GM12878 (cell line): Measurements from ENCODE around the gene APH1B. TPM values are rescaled to one million over a fixed set of nuclear protein-coding genes. Genes with fewer than 3 reads are reported as not detected.

ENCODE experiments used
- ATAC-seq: fragments of 200-7000 bp; cut with Tn5 transposase; 3 replicates; pipeline ENCODE4 v1.9.1; 2020; ENCODE audit warnings: mild to moderate bottlenecking, moderate library complexity
- BruUV-seq: library from RNA; stranded (reverse); fragments of 400-500 nt; replicated peaks from 2 replicates; lab custom pipeline; 2021; lab: Mats Ljungman, UMichigan
- CTCF ChIA-PET: fragments of 300-600 bp; sonication (Branson Sonifier 250); formaldehyde crosslinking; extraction: SDS; loops from one replicate; lab custom pipeline; 2021; ENCODE audit warnings: inconsistent platforms; lab: Yijun Ruan, JAX
- POLR2A ChIA-PET: fragments of 350-600 bp; formaldehyde crosslinking; extraction: SDS; loops from one replicate; lab custom pipeline; 2021; ENCODE audit warnings: inconsistent platforms; lab: Charles Lee
- RAD21 ChIA-PET: fragments of 300-600 bp; sonication (Branson Sonifier 250); formaldehyde crosslinking; loops from one replicate; lab custom pipeline; 2023; ENCODE audit warnings: antibody characterized with exemption; ENCODE audit not compliant: unreplicated experiment; lab: Charles Lee
- SMC1A ChIA-PET: fragments of 300-600 bp; sonication (Branson Sonifier 250); formaldehyde crosslinking; loops from one replicate; lab custom pipeline; 2023; ENCODE audit not compliant: unreplicated experiment, uncharacterized antibody; lab: Charles Lee
- DNase-seq: peaks from one replicate; pipeline ENCODE4 v3.0.0-alpha.2; 2011; ENCODE audit warnings: low read depth, low spot score
- FAIRE-seq: peaks from 3 replicates; lab custom pipeline; 2011; peaks lifted over from hg19 to GRCh38; lab: Jason Lieb, UNC
- H2AFZ ChIP-seq: 2 replicates; pipeline ENCODE4 v1.6.0; 2011; ENCODE audit warnings: low read depth, low read length, control low read depth; ENCODE audit not compliant: control insufficient read depth
- H3K27ac ChIP-seq: 2 replicates; pipeline ENCODE4 v1.5.1; 2011; ENCODE audit warnings: control low read depth; ENCODE audit not compliant: control insufficient read depth, insufficient read depth
- H3K27me3 ChIP-seq, 2 experiments: replicated peaks in 1 of 2; 2 replicates each; pipeline versions ENCODE4 v1.6.0 to v1.6.1; 2011; ENCODE audit warnings: low read length in 1 of 2; ENCODE audit not compliant: control insufficient read depth in 2 of 2, insufficient read depth in 2 of 2
- H3K36me3 ChIP-seq, 2 experiments: 2 replicates each; pipeline ENCODE4 v1.5.1; 2011; ENCODE audit warnings: low read length in 1 of 2; ENCODE audit not compliant: control insufficient read depth in 2 of 2, insufficient read depth in 2 of 2
- H3K4me1 ChIP-seq: 2 replicates; pipeline ENCODE4 v1.6.1; 2011; ENCODE audit warnings: mild to moderate bottlenecking, low read length, moderate library complexity, mixed read lengths; ENCODE audit not compliant: control insufficient read depth, insufficient read depth
- H3K4me2 ChIP-seq: 2 replicates; pipeline ENCODE4 v1.6.0; 2011; ENCODE audit warnings: control low read depth; ENCODE audit not compliant: control insufficient read depth, insufficient read depth
- H3K4me3 ChIP-seq: fragments of 200-600 bp; sonication (generic); 2 replicates; pipeline ENCODE4 v1.5.1; 2016
- H3K79me2 ChIP-seq: 2 replicates; pipeline ENCODE4 v1.6.0; 2011; ENCODE audit warnings: low read length; ENCODE audit not compliant: control insufficient read depth, insufficient read depth
- H3K9ac ChIP-seq: 2 replicates; pipeline ENCODE4 v1.8.0; 2011; ENCODE audit warnings: low read length, control low read depth, mixed read lengths; ENCODE audit not compliant: control insufficient read depth, insufficient read depth
- H3K9me3 ChIP-seq: replicated peaks from 3 replicates; pipeline ENCODE4 v1.5.1; 2011; ENCODE audit warnings: mild to moderate bottlenecking, low read length; ENCODE audit not compliant: control insufficient read depth, insufficient read depth
- H4K20me1 ChIP-seq: 2 replicates; pipeline ENCODE4 v1.6.0; 2011; ENCODE audit not compliant: control insufficient read depth, insufficient read depth
- CREB1 ChIP-seq: IDR thresholded peaks from 2 replicates; pipeline ENCODE4 v1.6.1; 2012; ENCODE audit warnings: low read depth, mild to moderate bottlenecking, inconsistent platforms
- DPF2 ChIP-seq: fragments of 450-650 bp; IDR thresholded peaks from 2 replicates; pipeline ENCODE4 v1.6.1; 2017; ENCODE audit warnings: mild to moderate bottlenecking
- ESRRA ChIP-seq: IDR thresholded peaks from 2 replicates; pipeline ENCODE4 v1.6.1; 2012; ENCODE audit warnings: mild to moderate bottlenecking, low read length, improper control_type of control experiment
- IRF4 ChIP-seq: IDR thresholded peaks from 2 replicates; pipeline ENCODE4 v1.6.1; 2011; ENCODE audit warnings: low read depth, low read length
- KDM1A ChIP-seq: fragments of 200-600 bp; sonication (generic); IDR thresholded peaks from 2 replicates; pipeline ENCODE4 v1.6.1; 2016; ENCODE audit warnings: borderline replicate concordance
- MYC ChIP-seq: IDR thresholded peaks from 2 replicates; pipeline ENCODE4 v1.6.1; 2011; ENCODE audit warnings: mild to moderate bottlenecking, low read length, moderate library complexity, inconsistent platforms; ENCODE audit not compliant: insufficient read depth, insufficient replicate concordance, insufficient read length, severe bottlenecking
- SREBF2 ChIP-seq: IDR thresholded peaks from 2 replicates; pipeline ENCODE4 v1.6.1; 2012; ENCODE audit warnings: mild to moderate bottlenecking, low read length
- STAT3 ChIP-seq: IDR thresholded peaks from 2 replicates; pipeline ENCODE4 v1.6.1; 2011; ENCODE audit warnings: low read depth, low read length, improper control_type of control experiment
- YY1 ChIP-seq: IDR thresholded peaks from 2 replicates; pipeline ENCODE4 v1.6.1; 2011; ENCODE audit warnings: low read depth, mild to moderate bottlenecking, low read length
- ZNF384 ChIP-seq: IDR thresholded peaks from 2 replicates; pipeline ENCODE4 v1.6.1; 2012; ENCODE audit warnings: low read depth, mild to moderate bottlenecking, low read length, improper control_type of control experiment, borderline replicate concordance
- WGBS: methylation state at CpG from one replicate; pipeline ENCODE4 v1.1.6; 2016; ENCODE audit warnings: low lambda C conversion rate; ENCODE audit not compliant: insufficient replicate concordance, insufficient coverage; ENCODE audit errors: missing lambda C conversion rate; 5-methylcytosine and 5-hydroxymethylcytosine counted together
- in situ Hi-C: fragments of 300-500 bp; cut with MboI; formaldehyde crosslinking; loops from 9 replicates; pipeline ENCODE4 v1.14.3; 2018; ENCODE audit warnings: mixed read lengths
- intact Hi-C: fragments of 100-400 bp; cut with micrococcal nuclease; formaldehyde crosslinking; loops from one replicate; pipeline ENCODE4 v1.14.2; 2022; ENCODE audit not compliant: unreplicated experiment
- polyA plus RNA-seq, 11 experiments: library from polyadenylated mRNA; depleted of rRNA in 4 of 11; unstranded in 6 of 11; stranded (reverse) in 5 of 11; fragments of >200 nt; fragmentation: Nextera tagmentation in 4 of 11; fragmentation: Illumina TruSeq in 1 of 11; extraction: Ambion mirVana in 4 of 11; extraction: Trizol in 1 of 11; gene quantifications; 1 replicate in 1 of 11; 2 replicates in 10 of 11; pipeline versions ENCODE4 v1.2.1 to v1.2.3, GENCODE V29; 2011 to 2016; ENCODE audit warnings: inconsistent platforms in 2 of 11, missing spikeins in 2 of 11, low read depth in 1 of 11
- total RNA-seq, 4 experiments: library from RNA; depleted of rRNA in 3 of 4; stranded (reverse); fragments of >200 nt in 3 of 4; fragmentation: Illumina TruSeq in 1 of 4; extraction: Trizol in 1 of 4; gene quantifications; 2 replicates each; pipeline versions ENCODE4 v1.2.1 to v1.2.3, GENCODE V29; 2013 to 2021
- TF ChIP-seq, protein P1 (sequence below): fragments of 450-650 bp; IDR thresholded peaks from 2 replicates; pipeline ENCODE4 v1.6.1; 2017; ENCODE audit warnings: mild to moderate bottlenecking, low read depth, inconsistent platforms; ENCODE audit not compliant: poor library complexity, severe bottlenecking
- TF ChIP-seq, protein P2 (sequence below): fragments of 150-350 bp; IDR thresholded peaks from 2 replicates; pipeline ENCODE4 v1.6.1; 2016; ENCODE audit warnings: low read depth, low read length

The APH1B gene
- total and polyA plus RNA-seq, 10 of the 15 experiments (the other 5 are each of a cell fraction or from before 2014, with no cell fraction given) = 5.0 to 20.8 (median 11.1) TPM

DNA sequence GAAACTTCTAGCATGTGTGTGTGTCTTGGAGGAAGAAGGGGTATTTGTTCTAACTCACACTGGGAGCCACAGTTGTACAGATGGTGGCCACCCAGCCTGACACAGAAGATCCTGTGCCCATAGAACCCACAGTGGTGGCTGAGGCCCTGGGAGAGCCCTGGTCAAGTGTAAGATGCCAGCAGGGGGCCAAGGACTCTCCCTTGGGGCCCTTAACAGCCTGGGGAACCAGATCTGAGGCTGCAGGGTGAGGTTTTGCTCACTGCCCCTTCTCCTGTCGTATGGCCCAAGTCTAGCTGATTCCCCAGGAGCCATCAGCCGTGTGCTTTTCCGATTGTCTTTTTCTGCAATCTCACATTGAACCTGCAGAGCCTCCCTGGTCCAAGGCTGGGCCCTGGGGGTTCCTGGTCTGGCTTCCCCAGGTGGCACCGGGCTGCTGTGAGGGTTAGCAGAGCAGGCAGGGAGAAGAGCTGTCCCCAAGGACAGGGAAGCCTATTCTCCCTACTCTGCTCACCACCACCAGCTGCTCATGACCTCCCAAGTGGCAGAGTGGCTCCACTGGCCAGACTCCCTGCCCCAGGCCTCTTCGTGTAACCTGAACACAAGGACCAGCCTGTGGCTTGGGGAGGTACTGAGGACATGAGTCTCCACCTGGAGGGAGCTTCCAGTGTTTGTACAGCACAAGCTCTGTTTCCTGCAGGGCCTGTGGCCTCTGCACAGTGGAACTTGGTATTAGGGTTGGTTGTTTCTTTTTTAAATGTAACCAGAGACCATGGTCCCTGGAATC lies 52.4 kb downstream of the APH1B start:
- DNase-seq (no peak), ATAC-seq (peak; percentile 15; the same call in 1 of the 3 replicates), FAIRE-seq (no peak)
- no TSS peak for BruUV-seq
- Histone ChIP-seq H3K27ac (no peak overlapping the region), H2AFZ (no peak overlapping the region), H3K9ac (no peak overlapping the region), H3K4me1 (no peaks in the 10 kb centered on the region), H3K36me3 (no peaks in the 10 kb centered on the region), H4K20me1 (no peaks in the 10 kb centered on the region), H3K9me3 (no peaks in the 10 kb centered on the region), H3K79me2 (no peaks in the 10 kb centered on the region), H3K4me3 (no peak overlapping the region), H3K4me2 (no peak overlapping the region), H3K27me3 (peaks cover 0 to 3% of the 10 kb centered on the region in 2 experiments; a peak in 2 of 4 replicates)
- TF ChIP-seq IRF4 (no peak), DPF2 (no peak), ESRRA (no peak), MYC (no peak), YY1 (no peak), SREBF2 (no peak), ZNF384 (no peak), STAT3 (no peak), CREB1 (no peak), KDM1A (no peak)
- TF ChIP-seq, protein P1, sequence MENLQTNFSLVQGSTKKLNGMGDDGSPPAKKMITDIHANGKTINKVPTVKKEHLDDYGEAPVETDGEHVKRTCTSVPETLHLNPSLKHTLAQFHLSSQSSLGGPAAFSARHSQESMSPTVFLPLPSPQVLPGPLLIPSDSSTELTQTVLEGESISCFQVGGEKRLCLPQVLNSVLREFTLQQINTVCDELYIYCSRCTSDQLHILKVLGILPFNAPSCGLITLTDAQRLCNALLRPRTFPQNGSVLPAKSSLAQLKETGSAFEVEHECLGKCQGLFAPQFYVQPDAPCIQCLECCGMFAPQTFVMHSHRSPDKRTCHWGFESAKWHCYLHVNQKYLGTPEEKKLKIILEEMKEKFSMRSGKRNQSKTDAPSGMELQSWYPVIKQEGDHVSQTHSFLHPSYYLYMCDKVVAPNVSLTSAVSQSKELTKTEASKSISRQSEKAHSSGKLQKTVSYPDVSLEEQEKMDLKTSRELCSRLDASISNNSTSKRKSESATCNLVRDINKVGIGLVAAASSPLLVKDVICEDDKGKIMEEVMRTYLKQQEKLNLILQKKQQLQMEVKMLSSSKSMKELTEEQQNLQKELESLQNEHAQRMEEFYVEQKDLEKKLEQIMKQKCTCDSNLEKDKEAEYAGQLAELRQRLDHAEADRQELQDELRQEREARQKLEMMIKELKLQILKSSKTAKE = no peak
- TF ChIP-seq, protein P2, sequence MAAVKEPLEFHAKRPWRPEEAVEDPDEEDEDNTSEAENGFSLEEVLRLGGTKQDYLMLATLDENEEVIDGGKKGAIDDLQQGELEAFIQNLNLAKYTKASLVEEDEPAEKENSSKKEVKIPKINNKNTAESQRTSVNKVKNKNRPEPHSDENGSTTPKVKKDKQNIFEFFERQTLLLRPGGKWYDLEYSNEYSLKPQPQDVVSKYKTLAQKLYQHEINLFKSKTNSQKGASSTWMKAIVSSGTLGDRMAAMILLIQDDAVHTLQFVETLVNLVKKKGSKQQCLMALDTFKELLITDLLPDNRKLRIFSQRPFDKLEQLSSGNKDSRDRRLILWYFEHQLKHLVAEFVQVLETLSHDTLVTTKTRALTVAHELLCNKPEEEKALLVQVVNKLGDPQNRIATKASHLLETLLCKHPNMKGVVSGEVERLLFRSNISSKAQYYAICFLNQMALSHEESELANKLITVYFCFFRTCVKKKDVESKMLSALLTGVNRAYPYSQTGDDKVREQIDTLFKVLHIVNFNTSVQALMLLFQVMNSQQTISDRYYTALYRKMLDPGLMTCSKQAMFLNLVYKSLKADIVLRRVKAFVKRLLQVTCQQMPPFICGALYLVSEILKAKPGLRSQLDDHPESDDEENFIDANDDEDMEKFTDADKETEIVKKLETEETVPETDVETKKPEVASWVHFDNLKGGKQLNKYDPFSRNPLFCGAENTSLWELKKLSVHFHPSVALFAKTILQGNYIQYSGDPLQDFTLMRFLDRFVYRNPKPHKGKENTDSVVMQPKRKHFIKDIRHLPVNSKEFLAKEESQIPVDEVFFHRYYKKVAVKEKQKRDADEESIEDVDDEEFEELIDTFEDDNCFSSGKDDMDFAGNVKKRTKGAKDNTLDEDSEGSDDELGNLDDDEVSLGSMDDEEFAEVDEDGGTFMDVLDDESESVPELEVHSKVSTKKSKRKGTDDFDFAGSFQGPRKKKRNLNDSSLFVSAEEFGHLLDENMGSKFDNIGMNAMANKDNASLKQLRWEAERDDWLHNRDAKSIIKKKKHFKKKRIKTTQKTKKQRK = no peak
- 41% methylated on average over 5 of the region's 5 CpGs for WGBS
- ChIA-PET CTCF (interaction anchor here (1.3 to 1.4 kb wide), 2 partner anchors 18 to 19 kb away, joined by 3 read pairs; no protein-coding TSS in a partner anchor), RAD21 (interaction anchor here (1.5 kb wide), 1 partner anchor 13 kb away, joined by 6 read pairs; no protein-coding TSS in a partner anchor), SMC1A (interaction anchor here (1.2 kb wide), 1 partner anchor 67 kb away, joined by 3 read pairs; no protein-coding TSS in a partner anchor), POLR2A (interaction anchor here (1.0 kb wide), 1 partner anchor 19 kb away, joined by 3 read pairs; no protein-coding TSS in a partner anchor)
- intact Hi-C loops (no loop called here), in situ Hi-C loops (no loop called here)
